HL-60 (cell line): ENCODE data around the gene U2AF2.

Experiments
- DNase-seq, 2 experiments: peaks; one replicate each; pipeline ENCODE4 v3.0.0-alpha.2; 2010 to 2020; ENCODE audit warnings: low read depth in 1 of 2, low spot score in 1 of 2
- H3K27ac ChIP-seq: fragments of 250-450 bp; sonication (Bioruptor Pico); replicated peaks from 2 replicates; pipeline ENCODE4 v1.5.1; 2020; ENCODE audit warnings: mild to moderate bottlenecking, moderate library complexity
- H3K27me3 ChIP-seq: fragments of 250-450 bp; sonication (Bioruptor Pico); 2 replicates; pipeline ENCODE4 v1.5.1; 2021; ENCODE audit warnings: mild to moderate bottlenecking, moderate library complexity; ENCODE audit not compliant: insufficient read depth, poor library complexity, severe bottlenecking
- H3K4me3 ChIP-seq: replicated peaks from 2 replicates; pipeline ENCODE4 v1.5.1; 2011; ENCODE audit warnings: mild to moderate bottlenecking, control low read depth, low read length; ENCODE audit not compliant: insufficient read depth
- GABPA ChIP-seq: IDR thresholded peaks from 2 replicates; pipeline ENCODE4 v1.6.1; 2012; ENCODE audit warnings: low read depth
- POLR2AphosphoS5 ChIP-seq: IDR thresholded peaks from 2 replicates; pipeline ENCODE4 v1.6.1; 2012; ENCODE audit warnings: low read depth
- SPI1 ChIP-seq: IDR thresholded peaks from 2 replicates; pipeline ENCODE4 v1.6.1; 2012; ENCODE audit warnings: low read depth, mild to moderate bottlenecking, borderline replicate concordance
- TF ChIP-seq, protein P1 (sequence below): IDR thresholded peaks from one replicate; pipeline ENCODE4 v1.5.1; 2011; ENCODE audit warnings: low read length, control low read depth, inconsistent platforms; ENCODE audit not compliant: insufficient read depth
- TF ChIP-seq, protein P2 (sequence below): IDR thresholded peaks from 2 replicates; pipeline ENCODE4 v1.6.1; 2012; ENCODE audit warnings: low read depth; ENCODE audit not compliant: insufficient replicate concordance

U2AF2 gene

DNA sequence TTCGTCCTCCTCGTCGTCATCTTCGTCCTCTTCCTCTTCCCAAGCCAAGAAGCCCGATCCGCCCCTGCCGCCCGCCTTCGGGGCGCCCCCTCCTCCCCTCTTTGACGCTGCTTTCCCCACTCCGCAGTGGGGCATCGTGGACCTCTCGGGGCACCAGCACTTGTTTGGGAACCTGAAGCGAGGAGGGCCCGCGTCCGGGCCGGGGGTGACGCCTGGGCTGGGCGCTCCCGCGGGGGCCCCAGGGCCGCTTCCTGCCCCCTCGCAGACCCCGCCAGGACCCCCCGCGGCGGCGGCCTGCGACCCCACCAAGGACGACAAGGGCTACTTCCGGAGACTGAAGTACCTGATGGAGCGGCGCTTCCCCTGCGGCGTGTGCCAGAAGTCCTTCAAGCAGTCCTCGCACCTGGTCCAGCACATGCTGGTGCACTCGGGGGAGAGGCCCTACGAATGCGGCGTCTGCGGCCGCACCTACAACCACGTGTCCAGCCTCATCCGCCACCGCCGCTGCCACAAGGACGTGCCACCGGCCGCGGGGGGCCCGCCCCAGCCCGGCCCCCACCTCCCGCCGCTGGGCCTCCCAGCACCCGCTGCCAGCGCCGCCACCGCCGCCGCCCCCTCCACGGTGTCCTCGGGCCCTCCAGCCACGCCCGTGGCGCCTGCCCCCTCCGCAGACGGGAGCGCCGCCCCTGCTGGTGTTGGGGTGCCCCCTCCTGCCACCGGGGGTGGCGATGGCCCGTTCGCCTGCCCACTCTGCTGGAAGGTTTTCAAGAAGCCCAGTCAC, 40.7 kb upstream of the U2AF2 start:
- no peaks in the 10 kb centered on the region for H3K27me3 ChIP-seq
- no peak for DNase-seq
- no peak for TF ChIP-seq SPI1
- TF ChIP-seq, protein P1, sequence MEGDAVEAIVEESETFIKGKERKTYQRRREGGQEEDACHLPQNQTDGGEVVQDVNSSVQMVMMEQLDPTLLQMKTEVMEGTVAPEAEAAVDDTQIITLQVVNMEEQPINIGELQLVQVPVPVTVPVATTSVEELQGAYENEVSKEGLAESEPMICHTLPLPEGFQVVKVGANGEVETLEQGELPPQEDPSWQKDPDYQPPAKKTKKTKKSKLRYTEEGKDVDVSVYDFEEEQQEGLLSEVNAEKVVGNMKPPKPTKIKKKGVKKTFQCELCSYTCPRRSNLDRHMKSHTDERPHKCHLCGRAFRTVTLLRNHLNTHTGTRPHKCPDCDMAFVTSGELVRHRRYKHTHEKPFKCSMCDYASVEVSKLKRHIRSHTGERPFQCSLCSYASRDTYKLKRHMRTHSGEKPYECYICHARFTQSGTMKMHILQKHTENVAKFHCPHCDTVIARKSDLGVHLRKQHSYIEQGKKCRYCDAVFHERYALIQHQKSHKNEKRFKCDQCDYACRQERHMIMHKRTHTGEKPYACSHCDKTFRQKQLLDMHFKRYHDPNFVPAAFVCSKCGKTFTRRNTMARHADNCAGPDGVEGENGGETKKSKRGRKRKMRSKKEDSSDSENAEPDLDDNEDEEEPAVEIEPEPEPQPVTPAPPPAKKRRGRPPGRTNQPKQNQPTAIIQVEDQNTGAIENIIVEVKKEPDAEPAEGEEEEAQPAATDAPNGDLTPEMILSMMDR = no peak
- H3K4me3 ChIP-seq = no peak overlapping the region
- H3K27ac ChIP-seq = no peak overlapping the region

DNA sequence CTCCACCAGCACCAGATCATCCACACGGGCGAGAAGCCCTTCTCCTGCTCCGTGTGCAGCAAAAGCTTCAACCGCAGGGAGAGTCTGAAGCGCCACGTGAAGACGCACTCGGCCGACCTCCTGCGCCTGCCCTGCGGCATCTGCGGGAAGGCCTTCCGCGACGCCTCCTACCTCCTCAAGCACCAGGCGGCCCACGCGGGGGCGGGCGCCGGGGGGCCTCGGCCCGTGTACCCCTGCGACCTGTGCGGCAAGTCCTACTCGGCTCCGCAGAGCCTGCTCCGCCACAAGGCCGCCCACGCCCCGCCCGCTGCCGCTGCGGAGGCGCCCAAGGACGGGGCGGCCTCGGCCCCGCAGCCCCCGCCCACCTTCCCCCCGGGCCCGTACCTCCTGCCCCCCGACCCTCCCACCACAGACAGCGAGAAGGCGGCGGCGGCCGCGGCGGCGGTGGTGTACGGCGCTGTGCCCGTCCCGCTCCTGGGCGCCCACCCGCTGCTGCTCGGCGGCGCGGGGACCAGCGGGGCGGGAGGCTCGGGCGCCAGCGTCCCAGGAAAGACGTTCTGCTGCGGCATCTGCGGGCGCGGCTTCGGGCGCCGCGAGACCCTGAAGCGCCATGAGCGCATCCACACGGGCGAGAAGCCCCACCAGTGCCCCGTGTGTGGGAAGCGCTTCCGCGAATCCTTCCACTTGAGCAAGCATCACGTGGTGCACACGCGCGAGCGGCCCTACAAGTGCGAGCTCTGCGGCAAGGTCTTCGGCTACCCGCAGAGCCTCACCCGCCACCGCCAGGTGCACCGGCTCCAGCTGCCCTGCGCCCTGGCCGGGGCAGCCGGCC, 39.9 kb upstream of the U2AF2 start:
- no peak for DNase-seq
- Histone ChIP-seq H3K27ac (no peak overlapping the region), H3K4me3 (no peak overlapping the region), H3K27me3 (no peaks in the 10 kb centered on the region)
- TF ChIP-seq POLR2AphosphoS5 (no peak), GABPA (no peak), SPI1 (no peak)
- TF ChIP-seq, protein P1 = no peak
- TF ChIP-seq, protein P2, sequence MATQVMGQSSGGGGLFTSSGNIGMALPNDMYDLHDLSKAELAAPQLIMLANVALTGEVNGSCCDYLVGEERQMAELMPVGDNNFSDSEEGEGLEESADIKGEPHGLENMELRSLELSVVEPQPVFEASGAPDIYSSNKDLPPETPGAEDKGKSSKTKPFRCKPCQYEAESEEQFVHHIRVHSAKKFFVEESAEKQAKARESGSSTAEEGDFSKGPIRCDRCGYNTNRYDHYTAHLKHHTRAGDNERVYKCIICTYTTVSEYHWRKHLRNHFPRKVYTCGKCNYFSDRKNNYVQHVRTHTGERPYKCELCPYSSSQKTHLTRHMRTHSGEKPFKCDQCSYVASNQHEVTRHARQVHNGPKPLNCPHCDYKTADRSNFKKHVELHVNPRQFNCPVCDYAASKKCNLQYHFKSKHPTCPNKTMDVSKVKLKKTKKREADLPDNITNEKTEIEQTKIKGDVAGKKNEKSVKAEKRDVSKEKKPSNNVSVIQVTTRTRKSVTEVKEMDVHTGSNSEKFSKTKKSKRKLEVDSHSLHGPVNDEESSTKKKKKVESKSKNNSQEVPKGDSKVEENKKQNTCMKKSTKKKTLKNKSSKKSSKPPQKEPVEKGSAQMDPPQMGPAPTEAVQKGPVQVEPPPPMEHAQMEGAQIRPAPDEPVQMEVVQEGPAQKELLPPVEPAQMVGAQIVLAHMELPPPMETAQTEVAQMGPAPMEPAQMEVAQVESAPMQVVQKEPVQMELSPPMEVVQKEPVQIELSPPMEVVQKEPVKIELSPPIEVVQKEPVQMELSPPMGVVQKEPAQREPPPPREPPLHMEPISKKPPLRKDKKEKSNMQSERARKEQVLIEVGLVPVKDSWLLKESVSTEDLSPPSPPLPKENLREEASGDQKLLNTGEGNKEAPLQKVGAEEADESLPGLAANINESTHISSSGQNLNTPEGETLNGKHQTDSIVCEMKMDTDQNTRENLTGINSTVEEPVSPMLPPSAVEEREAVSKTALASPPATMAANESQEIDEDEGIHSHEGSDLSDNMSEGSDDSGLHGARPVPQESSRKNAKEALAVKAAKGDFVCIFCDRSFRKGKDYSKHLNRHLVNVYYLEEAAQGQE = no peak

DNA sequence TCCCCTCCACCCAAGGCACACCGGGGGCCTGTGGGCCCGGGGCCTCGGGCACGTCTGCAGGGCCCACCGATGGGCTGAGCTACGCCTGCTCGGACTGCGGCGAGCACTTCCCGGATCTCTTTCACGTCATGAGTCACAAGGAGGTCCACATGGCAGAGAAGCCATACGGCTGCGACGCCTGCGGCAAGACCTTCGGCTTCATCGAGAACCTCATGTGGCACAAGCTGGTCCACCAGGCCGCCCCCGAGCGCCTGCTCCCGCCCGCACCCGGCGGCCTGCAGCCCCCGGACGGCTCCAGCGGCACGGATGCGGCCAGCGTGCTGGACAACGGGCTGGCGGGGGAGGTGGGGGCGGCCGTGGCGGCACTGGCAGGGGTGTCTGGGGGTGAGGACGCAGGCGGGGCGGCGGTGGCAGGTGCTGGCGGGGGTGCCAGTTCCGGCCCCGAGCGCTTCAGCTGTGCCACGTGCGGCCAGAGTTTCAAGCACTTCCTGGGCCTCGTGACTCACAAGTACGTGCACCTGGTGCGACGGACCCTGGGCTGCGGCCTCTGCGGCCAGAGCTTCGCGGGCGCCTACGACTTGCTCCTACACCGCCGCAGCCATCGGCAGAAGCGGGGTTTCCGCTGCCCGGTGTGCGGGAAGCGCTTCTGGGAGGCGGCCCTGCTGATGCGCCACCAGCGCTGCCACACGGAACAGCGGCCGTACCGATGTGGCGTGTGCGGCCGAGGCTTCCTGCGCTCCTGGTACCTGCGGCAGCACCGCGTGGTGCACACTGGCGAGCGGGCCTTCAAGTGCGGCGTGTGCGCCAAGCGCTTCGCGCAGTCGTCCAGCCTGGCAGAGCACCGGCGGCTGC, 39.1 kb upstream of the U2AF2 start:
- Histone ChIP-seq H3K27ac (no peak overlapping the region), H3K4me3 (no peak overlapping the region), H3K27me3 (no peaks in the 10 kb centered on the region)
- no peak for DNase-seq
- TF ChIP-seq SPI1 (no peak), GABPA (no peak), POLR2AphosphoS5 (no peak)
- TF ChIP-seq, protein P2 = no peak
- TF ChIP-seq, protein P1 = no peak
